DMS79 (cell line): ENCODE measurements around the gene MAN2A2.
"Not testable (repeated sequence)": the region's sequence is repeated elsewhere in the genome, so short reads cannot be mapped to it uniquely, and the experiment has no call there.

ENCODE experiments used
- DNase-seq: peaks from one replicate; lab custom pipeline; 2025; lab: John Stamatoyannopoulos, UW

MAN2A2 gene

GRCh38 chr15:90903733-90904536, 833 bp downstream of the MAN2A2 start:
- DNase-seq = no peak

GRCh38 chr15:90904746-90905145, 1.6 kb downstream of the MAN2A2 start:
- DNase-seq = no peak

GRCh38 chr15:90905306-90906180, 2.4 kb downstream of the MAN2A2 start:
- no peak for DNase-seq

DNA sequence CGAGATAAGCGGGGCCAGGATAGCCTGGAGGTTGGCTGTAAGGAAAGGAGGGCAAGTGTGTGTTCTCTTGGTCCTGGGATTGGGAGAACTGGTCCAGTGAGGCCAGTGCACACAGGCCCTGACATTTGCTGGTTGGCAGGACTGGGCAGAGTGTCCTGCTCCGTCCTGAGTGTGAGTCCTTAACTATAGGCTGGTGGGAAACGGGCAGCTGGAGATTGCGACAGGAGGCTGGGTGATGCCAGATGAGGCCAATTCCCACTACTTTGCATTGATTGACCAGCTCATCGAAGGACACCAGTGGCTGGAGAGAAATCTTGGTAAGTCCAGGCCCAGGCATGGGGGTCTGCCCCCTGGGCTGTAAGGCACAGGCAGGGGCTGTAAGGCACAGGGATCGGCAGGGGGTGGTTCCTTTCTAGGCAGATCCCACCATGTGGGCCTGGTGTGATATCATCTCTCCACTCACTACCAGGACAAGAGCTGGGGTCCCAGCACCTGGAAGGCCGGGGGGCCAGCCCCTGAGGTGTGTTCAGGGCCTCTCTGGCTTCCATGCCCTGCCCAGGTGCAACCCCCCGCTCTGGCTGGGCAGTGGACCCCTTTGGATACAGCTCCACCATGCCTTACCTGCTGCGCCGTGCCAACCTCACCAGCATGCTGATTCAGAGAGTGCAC, 3.2 kb downstream of the MAN2A2 start:
- DNase-seq = no peak

GRCh38 chr15:90907051-90907660, 4.1 kb downstream of the MAN2A2 start:
- DNase-seq = no peak

DNA sequence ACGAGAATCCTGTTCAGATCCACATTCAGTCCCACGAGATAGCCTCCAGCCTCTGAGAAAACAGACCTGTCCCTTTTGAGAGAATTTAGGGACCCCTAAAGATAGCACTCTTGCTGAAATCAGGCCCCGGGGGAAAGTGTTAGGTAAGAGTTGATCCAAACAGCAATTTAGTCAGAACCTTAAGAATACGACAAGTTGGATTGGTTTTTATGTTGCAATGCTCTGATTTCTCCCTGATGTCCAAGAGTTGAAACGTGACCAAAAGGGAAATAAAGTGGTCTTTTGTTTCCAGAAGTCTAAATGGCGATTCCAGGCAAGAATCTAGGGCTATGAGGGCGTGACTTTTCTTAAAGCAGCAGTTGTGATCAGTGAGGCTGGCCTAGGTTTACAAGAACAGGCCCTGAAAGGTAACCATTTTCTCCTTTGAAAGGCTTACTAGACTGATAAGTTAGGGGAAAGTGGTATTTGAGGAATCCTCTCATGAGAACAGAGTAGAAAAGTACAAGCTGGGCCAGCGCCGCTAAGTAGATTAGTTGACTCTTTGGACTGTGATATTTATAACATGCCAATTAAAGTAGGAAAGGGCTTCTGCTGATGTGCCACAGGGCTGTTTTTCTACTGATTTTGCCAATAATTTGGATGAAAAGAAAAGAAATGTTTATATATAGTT, 4.9 kb downstream of the MAN2A2 start:
- no peak for DNase-seq

GRCh38 chr15:90909449-90909848, 6.3 kb downstream of the MAN2A2 start:
- DNase-seq = not testable (repeated sequence)

GRCh38 chr15:90909976-90910375, 6.9 kb downstream of the MAN2A2 start:
- no peak for DNase-seq

DNA sequence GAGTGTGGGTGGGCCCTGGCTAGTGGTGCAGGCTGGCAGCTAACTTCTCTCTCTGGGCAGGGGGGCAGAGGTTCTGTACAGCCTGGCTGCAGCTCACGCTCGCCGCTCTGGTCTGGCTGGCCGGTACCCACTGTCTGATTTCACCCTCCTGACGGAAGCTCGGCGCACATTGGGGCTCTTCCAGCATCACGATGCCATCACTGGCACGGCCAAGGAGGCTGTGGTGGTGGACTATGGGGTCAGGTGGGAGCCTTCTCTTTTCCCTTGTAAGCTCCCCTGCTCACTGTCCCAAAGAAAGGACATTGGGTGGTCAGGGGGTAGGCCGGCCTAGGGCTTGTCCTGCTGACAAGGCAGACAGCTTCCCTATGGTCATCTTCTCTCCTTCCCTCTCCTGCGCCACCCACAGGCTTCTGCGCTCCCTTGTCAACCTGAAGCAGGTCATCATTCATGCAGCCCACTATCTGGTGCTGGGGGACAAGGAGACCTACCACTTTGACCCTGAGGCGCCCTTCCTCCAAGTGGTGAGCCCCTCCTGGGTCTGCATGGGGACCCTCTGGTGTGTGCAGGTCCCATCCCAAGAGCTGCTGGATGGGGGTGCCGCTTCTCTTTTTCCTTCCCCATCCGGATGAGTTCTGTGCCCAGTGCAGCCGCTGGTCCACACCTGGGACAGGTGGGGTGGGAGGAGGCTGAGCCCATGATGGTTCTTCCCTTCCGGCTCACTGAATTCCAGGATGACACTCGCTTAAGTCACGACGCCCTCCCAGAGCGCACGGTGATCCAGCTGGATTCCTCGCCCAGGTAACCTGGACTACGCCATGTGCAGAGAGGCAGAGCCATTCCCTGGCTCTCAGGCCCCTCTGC, 7.6 kb downstream of the MAN2A2 start:
- DNase-seq = no peak

- no peak for DNase-seq
Measured at GRCh38 chr15:90911302-90911623, 8.2 kb downstream of the MAN2A2 start.

DNA sequence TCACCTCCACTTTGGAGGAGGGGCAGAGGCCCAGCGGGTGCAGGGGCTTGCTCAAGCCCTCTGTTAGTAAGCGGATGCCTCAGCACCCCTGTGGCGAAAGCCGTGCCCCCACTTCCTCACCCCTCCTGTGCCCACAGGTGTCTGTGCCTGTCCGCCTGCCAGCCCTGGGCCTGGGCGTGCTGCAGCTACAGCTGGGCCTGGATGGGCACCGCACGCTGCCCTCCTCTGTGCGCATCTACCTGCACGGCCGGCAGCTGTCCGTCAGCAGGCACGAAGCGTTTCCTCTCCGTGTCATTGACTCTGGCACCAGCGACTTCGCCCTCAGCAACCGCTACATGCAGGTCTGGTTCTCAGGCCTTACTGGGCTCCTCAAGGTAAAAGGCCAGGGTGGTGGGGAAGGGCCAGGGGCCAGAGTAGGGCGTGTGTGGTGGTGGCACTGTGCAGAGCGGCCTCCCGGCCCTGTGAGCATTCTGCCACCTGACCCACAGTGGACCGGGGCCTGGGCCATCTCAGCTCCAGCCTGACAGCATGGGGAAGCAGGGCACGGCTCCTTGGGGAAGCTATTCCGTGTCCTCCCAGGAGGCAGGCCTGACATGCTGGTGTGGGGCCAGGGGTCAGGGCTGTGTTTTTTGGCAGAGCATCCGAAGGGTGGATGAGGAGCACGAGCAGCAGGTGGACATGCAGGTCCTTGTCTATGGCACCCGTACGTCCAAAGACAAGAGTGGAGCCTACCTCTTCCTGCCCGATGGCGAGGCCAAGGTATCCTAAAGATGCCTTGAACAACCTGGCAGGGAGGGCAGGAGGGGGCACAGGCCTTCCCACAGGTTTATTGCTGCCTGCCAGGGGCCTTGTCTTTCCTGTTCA, 9.0 kb downstream of the MAN2A2 start:
- DNase-seq = no peak

DNA sequence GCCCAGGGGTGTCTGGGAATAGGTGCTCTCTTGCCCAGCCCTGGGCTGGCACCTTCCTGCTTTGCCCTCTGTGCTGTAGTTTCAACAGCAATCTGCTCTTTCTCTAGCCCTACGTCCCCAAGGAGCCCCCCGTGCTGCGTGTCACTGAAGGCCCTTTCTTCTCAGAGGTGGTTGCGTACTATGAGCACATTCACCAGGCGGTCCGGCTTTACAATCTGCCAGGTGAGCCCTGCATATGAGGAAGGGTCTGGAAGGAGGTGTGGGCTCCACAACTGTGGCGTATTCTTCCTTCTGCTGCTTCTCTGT, 9.6 kb downstream of the MAN2A2 start:
- no peak for DNase-seq

DNA sequence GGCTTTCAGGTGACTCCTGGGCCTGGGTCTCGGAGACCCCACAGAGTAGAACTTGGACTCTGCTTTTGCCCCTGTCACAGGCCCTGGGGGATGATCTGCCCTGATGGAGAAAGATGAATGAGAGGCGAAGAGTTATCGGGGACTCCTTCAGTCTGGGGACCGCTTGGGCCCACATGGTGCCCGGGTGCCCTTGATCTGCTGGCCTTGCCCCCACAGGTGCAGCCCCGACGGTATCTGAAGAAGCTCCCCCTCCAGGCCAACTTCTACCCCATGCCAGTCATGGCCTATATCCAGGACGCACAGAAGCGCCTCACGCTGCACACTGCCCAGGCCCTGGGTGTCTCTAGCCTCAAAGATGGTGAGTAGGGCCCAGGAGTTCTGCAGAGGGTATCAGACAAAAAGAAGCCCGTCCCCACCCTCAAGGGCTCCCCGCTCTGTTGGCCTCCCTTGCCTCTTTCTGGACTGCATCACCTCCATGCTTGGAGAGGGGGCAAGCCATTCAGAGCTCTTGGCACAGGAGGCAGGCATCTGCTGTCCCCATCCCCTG, 10.4 kb downstream of the MAN2A2 start:
- no peak for DNase-seq

DNA sequence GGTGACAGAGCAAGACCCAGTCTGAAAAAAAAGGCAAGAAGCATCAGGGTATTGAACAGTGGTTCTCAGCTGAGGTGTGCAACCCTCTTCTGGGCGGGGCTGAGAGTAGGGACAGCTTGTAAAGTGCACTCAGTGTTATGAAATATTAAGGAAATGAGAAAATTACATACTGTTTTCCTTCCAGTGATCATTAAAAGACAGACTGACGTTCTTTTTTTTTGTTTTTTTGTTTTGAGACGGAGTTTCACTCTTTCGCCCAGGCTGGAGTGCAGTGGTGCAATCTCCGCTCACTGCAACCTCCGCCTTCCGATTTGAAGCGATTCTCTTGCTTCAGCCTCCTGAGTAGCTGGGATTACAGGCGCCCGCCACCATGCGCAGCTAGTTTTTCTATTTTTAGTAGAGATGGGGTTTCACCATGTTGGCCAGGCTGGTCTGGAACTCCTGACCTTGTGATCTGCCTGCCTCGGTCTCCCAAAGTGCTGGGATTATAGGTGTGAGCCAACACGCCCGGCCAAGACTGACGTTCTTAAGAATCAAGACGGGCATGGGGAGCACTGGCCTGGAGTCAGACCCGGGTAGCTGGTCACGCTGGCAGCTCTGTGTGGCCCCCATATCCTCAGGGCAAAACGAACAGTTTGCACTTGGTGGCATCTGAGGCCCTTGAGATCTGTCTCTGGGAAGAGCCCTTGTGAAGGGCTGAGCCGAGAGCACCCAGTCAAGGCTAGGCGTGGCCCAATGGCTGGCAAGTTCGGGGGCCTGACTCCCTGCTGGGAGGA, 11.4 kb downstream of the MAN2A2 start:
- DNase-seq = no peak

DNA sequence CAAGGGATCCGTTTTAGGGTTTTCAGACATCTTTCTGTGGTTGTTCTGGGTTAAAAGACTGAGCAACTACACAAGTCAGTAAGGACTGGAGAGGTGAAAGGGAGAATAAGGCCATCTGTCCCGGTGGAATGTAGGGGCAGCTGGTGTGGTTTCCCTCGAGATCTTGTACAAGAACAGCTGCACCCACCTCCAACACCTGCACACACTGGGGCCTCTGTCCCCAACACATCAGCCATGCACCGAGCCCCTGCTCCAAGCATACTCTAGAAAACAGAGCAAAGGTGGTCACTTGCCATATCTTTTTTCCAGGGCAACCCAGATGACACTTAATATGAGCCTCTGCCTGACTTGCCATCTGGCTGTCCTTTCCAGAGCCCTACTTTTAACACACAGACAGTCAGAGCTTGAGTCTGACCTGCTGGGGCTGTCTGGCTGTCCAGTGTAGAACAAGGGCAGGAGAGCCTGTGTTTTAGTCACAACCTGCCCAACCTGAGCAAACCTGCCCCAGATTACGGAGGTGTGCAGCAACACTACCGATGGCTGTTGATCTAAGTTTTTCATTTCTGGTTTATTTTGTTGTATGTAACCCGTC, 12.2 kb downstream of the MAN2A2 start:
- no peak for DNase-seq

DNA sequence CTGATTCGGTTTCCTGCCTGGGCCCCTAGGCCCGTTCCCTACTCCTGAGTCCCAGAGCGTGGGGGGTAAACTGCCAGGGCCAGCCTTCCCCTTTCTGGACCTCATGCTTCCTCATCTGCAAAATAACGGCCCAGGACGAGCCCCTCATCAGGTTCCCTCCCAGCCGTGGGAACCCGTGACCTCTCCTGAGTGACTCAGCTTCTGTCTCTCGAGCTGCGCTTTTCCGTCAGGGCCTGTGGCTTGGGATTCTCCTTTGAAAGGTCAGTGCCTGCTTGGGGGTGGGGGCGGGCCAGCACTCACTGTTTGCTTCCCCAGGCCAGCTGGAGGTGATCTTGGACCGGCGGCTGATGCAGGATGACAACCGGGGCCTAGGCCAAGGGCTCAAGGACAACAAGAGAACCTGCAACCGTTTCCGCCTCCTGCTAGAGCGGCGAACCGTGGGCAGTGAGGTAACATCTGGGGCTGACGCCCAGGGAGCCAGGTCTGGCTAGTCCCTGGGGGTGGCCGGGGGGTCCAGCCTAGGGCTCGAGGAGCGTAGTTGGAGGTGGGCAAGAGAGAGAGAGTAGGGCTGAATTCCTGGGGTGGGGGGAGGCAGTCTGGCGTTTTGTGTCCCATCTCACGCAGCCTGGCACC, 12.8 kb downstream of the MAN2A2 start:
- DNase-seq = no peak

- no peak for DNase-seq
Measured at GRCh38 chr15:90916461-90916860, 13.4 kb downstream of the MAN2A2 start.

GRCh38 chr15:90917569-90917968, 14.5 kb downstream of the MAN2A2 start:
- DNase-seq = no peak
